GM19043 (cell line): ENCODE data around the gene ETV5.

Experiments used
- ATAC-seq: cut with Tn5 transposase; IDR thresholded peaks from one replicate; pipeline ENCODE4 v1.9.1; 2021; ENCODE audit warnings: low read depth; ENCODE audit not compliant: unreplicated experiment

ETV5 gene

GRCh38 chr3:186070133-186070532 lies 38.8 kb downstream of the ETV5 start:
- no peak for ATAC-seq

- no peak for ATAC-seq
Observed at GRCh38 chr3:186069199-186069598, 39.7 kb downstream of the ETV5 start.

- no peak for ATAC-seq
Observed at GRCh38 chr3:186068243-186068552, 40.7 kb downstream of the ETV5 start.

- ATAC-seq: no peak
Observed at GRCh38 chr3:186067360-186068242, 41.3 kb downstream of the ETV5 start.

- ATAC-seq: peak; percentile 87
Observed at GRCh38 chr3:186060222-186060621, 48.7 kb downstream of the ETV5 start.

GRCh38 chr3:186059192-186059591 lies 49.7 kb downstream of the ETV5 start:
- ATAC-seq: no peak

- ATAC-seq: no peak
Observed at GRCh38 chr3:186058225-186058624, 50.7 kb downstream of the ETV5 start.

GRCh38 chr3:186057594-186057993 lies 51.3 kb downstream of the ETV5 start:
- ATAC-seq: no peak

- ATAC-seq: no peak
Observed at GRCh38 chr3:186054792-186055352, 54.0 kb downstream of the ETV5 start.

GRCh38 chr3:186053954-186054791 lies 54.7 kb downstream of the ETV5 start:
- no peak for ATAC-seq

GRCh38 chr3:186052096-186052840 lies 56.6 kb downstream of the ETV5 start:
- ATAC-seq: no peak

- no peak for ATAC-seq
Observed at GRCh38 chr3:186049001-186049400, 59.9 kb downstream of the ETV5 start.

GRCh38 chr3:186048119-186048518 lies 60.8 kb downstream of the ETV5 start:
- ATAC-seq: no peak

- ATAC-seq: no peak
Observed at GRCh38 chr3:186046838-186047237, 62.1 kb downstream of the ETV5 start.

- ATAC-seq: no peak
Observed at GRCh38 chr3:186044968-186045367, 63.9 kb downstream of the ETV5 start.

GRCh38 chr3:186044427-186044826 lies 64.5 kb downstream of the ETV5 start:
- no peak for ATAC-seq

- ATAC-seq: no peak
Observed at GRCh38 chr3:186042521-186043202, 66.2 kb downstream of the ETV5 start.

- ATAC-seq: no peak
Observed at GRCh38 chr3:186042036-186042435, 66.9 kb downstream of the ETV5 start.

- ATAC-seq: no peak
Observed at GRCh38 chr3:186038360-186038759, 70.5 kb downstream of the ETV5 start.

GRCh38 chr3:186035277-186035676 lies 73.6 kb downstream of the ETV5 start:
- ATAC-seq: no peak
